Measurements from ENCODE around the gene UBQLN1.

- TF ChIP-seq CTCF (IDR thresholded peaks at IDR 0.05; ENCODE audit: extremely low read depth in 1 of 2, insufficient read depth in 1 of 2, low read depth in 1 of 2, low read length in 2 of 2), result no peak
- TF ChIP-seq POLR2A (IDR thresholded peaks at IDR 0.05; ENCODE audit: low read depth, low read length), result no peak
- TF ChIP-seq EZH2 (IDR thresholded peaks at IDR 0.05; ENCODE audit: borderline replicate concordance, low read depth, low read length, severe bottlenecking), result no peak
- no peak for TF ChIP-seq POLR2AphosphoS5 (IDR thresholded peaks at IDR 0.05; ENCODE audit: insufficient read depth, low read depth, low read length)
- TF ChIP-seq FOS (IDR thresholded peaks at IDR 0.05; ENCODE audit: borderline replicate concordance, insufficient read depth, low read length), result no peak
- no peak for TF ChIP-seq MAX (IDR thresholded peaks at IDR 0.05; ENCODE audit: insufficient read depth, insufficient read length)
- no peak for TF ChIP-seq GATA2 (IDR thresholded peaks at IDR 0.05; ENCODE audit: insufficient read depth, insufficient read length, low read depth, low read length)
These were observed 50.8 kb downstream of the UBQLN1 start for GRCh38 chr9:83656952-83657351.
